GM18505 (cell line): ENCODE results near the gene NARF.

Experiments
- ATAC-seq: cut with Tn5 transposase; IDR thresholded peaks from one replicate; pipeline ENCODE4 v1.9.1; 2021; ENCODE audit not compliant: unreplicated experiment
- POLR2A ChIP-seq: IDR thresholded peaks from 4 replicates; pipeline ENCODE4 v1.6.1; 2011; ENCODE audit warnings: borderline replicate concordance; ENCODE audit not compliant: insufficient read depth, insufficient read length; ENCODE audit errors: extremely low read depth

The NARF gene

DNA sequence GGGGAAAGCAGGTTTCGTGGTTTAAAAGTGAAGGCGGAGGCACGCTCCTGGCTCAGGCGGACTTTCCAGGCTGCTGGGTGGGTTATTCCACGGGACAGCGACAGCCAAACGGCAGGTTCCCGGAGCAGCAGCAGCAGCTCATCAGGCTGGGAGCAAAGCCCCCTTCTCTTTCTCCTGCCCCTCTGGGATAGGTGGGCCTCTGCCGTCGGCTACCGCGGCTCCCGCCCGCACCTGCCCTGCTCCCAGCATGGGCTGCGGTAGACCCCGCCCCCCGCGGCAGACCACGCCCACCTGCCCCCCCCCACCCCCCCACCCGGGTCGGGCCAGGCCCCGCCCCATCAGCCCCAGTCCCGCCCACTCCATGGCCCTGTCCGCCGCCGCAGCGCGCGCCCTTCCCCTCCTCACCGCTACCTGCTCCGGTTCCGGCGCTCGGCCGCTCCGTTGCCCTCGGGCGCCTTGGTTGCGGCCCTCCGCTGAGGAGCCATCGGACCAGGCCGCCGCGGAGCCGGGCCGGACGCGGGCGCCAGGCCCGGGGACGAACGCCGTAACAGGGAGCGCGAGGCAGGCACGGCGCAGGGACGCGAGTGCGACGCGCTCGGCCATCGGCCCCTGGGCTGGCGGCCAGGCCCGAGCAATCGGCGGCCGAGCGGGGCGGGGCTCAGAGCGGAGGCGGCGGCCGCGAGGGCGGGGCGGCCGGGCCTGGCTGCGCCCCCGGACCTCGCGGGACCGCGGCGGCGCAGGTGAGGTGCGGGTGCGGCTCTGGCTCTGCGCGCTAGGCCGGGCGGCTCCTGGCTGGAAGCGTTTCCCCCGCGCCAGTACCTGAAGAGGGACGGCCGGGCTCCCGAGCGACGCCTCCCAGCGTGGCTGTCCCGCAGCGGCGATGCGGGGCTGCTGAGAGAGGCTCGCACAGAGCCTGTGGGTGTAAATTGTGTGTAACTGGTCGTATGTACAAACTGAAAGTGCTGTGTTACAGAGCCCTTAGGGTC, 40.2 kb upstream of the NARF start, which contains the start of the genes HEXD and OGFOD3:
TSS of gene HEXD (plus strand) at position 347 of the 986 bp plus-strand sequence. CDS start 1,453 bp downstream, outside the sequence.
TSS of gene OGFOD3 (minus strand) at position 586 of the 986 bp plus-strand sequence. CDS start at position 485, 101 bp downstream.
- peak; percentile 89 for ATAC-seq
- TF ChIP-seq POLR2A, result peak; percentile 85

DNA sequence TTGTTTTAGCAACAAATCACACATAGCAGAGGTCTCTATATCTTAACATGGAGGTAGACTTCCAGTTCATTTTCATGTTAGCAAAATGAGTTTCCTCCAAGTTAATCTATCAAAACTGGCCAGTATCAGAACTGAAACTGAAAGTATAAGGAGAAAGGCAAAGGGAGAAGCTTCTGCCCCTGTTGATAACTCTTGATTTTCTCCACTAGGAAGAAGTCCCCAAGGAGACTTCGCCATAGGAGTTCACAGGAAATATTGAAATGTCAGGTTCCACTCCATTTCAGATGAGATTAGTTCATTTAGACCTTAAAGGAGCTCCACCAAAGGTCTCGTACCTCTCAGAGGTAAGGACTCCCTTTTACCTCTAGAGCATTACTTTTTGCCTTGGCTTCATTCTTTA, 39.0 kb upstream of the NARF start:
- no peak for TF ChIP-seq POLR2A
- no peak for ATAC-seq

DNA sequence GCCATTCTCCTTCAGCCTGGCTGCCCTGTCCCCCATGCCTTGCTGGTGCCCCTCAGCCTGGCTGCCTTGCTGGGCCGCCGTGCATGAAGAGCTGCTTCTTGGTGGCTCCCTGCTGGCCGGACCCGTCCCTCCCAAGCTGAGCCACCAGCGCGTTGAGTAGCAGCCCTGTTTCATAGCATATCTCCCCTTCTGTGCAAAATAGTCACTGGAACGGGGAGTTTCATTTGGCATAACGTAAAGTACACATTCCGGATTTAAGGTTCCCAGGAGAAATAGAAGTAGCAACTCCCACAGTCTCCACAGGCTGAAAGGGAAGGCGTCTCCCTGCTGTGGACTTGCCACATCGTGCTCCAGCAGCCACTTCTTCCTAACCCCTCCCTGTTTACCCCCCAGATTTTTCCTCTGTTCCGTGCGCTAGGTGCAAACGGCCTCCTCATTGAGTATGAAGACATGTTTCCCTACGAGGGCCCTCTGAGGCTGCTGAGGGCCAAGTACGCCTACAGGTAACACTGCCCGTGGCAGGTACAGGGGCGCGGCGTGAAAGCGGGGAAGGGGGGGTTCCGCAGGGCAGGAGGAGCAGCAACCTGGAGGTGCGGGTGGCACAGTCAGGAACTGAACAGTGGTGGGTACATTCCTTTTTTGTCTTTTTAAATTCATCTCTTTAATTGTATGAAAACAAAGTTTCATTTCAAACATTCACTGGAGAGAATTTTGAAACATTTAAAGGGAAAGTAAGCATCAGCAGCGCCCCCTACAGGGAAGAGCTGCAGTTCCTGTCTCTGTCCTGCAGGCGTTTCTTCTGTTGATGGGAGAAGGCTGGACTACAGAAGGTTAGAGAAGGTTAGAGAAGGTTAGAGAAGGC, 34.3 kb upstream of the NARF start:
- no peak for ATAC-seq
- TF ChIP-seq POLR2A, result no peak

DNA sequence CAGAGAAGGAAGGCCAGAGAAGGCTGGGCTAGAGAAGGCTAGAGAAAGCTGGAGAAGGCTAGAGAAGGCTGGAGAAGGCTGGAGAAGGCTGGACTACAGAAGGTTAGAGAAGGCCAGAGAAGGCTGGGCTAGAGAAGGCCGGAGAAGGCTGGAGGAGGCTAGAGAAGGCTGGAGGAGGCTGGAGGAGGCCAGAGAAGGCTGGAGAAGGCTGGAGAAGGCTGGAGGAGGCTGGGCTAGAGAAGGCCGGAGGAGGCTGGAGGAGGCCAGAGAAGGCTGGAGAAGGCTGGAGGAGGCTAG, 33.7 kb upstream of the NARF start:
- ATAC-seq, result no peak
- TF ChIP-seq POLR2A, result no peak

DNA sequence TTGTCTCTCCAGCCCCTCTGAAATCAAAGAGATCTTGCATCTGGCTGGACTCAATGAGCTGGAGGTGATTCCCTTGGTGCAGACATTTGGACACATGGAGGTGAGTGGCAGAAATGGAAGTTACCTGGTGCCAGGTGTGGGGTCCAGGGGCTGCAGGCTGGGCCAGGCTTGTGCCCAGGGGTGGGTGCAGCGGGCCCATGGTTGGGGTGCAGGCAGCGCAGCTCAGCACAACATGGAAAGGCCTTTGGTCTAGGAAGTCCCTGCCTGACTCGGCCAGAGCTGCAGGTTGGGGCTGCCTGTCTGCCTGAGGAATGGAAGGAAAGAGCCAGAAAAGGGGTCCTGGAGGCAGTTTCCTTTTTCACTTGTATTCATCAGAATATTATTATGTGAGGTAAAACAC, 30.0 kb upstream of the NARF start:
- ATAC-seq, result no peak
- no peak for TF ChIP-seq POLR2A

DNA sequence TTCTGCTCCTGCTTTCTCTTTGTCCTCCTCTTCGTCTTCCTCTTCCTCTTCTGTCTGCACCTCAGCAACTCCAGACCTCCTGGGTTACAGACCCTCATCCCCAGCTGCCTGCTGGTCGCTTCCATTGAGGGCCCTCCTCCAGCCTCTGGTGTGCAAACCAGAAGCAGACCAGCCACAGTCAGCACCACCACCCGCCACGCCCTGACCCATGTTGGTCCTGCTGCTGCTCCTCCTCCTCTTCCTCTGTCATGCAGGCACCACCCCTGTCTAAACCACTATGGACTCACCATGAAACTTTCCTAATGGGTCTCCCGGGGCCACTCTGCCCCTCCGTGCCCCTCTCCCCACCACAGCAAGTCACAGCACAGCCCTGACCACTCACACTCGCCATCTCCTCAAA, 28.7 kb upstream of the NARF start:
- no peak for TF ChIP-seq POLR2A
- no peak for ATAC-seq

DNA sequence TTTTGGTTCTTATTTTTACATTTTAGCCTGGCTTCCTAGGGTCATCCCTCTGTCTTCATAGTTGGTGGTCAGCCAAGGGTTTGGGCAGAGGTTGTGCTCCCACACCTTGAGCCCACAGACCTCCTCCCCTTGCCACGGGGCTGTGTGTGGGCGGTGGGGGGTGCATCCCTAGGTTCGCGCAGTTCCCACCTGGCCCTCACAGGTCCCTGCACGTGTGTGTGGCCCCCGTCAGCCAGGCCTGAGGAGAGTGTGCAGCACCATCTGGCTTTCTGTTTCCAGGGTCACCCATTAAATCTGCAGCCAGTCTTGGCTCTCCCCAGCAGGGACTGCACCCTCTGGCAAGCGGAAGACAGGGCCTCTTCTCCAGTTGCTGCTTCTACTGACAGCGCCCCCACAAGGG, 26.5 kb upstream of the NARF start:
- no peak for TF ChIP-seq POLR2A
- no peak for ATAC-seq

DNA sequence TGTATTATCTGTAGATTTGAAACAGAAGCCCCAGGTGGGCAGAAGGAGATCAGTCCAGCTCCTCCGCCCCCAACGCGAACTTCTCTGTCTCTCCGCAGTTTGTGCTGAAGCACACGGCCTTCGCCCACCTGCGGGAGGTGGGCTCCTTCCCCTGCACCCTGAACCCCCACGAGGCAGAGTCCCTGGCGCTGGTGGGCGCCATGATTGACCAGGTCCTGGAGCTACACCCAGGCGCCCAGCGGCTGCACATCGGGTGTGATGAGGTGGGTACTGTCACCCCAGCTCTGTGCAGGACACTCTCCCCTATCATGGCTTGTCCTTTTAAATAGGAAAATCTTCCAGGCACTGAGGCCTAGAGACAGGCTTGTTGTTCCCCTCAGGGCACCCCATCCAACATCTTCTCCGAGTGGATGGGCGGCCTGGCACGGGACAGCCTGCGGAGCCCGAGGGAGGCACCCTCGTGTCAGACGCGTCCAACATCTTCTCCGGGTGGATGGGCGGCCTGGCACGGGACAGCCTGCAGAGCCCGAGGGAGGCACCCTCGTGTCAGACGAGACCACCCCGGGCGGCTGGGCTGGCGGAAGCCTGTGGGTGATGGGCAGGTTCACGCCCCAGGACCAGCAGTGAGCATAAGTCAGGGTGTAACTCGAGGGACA, 24.9 kb upstream of the NARF start:
- no peak for ATAC-seq
- no peak for TF ChIP-seq POLR2A

DNA sequence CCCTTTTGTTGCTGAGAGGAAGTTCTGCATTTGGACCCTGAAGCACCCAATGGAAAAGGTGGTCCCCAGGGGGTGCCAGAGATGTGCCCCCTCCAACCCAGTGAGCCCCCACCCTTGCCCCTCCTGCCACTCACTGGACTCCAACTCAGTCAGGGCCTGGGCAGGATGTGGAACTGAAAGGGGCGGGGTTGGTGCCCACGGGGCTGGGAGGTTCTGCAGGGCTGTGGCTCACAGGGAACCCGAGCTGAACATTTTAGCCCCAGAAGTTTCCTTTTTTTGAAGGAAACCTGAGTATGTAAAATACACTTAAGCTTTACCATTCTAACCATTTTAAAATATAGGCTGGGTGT, 24.4 kb upstream of the NARF start:
- TF ChIP-seq POLR2A, result no peak
- no peak for ATAC-seq

DNA sequence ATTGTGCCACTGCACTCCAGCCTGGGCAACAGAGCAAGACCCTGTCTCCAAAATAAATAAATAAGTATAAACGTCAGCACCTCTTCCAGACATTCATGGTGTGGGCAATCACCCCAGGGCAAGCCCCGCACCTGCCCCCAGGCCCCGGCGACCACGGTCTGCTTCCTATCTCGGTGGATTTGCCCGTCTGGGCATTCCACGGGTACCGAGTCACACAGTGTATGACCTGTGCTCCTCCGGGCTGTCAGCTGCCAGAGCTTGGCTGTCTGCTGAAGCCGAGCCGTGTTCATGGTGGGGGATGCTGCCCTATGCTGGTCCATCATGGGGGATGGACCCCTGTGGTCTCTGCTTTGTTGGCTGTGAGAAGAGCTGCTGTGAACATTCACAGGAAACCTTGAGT, 23.4 kb upstream of the NARF start:
- no peak for ATAC-seq
- no peak for TF ChIP-seq POLR2A

DNA sequence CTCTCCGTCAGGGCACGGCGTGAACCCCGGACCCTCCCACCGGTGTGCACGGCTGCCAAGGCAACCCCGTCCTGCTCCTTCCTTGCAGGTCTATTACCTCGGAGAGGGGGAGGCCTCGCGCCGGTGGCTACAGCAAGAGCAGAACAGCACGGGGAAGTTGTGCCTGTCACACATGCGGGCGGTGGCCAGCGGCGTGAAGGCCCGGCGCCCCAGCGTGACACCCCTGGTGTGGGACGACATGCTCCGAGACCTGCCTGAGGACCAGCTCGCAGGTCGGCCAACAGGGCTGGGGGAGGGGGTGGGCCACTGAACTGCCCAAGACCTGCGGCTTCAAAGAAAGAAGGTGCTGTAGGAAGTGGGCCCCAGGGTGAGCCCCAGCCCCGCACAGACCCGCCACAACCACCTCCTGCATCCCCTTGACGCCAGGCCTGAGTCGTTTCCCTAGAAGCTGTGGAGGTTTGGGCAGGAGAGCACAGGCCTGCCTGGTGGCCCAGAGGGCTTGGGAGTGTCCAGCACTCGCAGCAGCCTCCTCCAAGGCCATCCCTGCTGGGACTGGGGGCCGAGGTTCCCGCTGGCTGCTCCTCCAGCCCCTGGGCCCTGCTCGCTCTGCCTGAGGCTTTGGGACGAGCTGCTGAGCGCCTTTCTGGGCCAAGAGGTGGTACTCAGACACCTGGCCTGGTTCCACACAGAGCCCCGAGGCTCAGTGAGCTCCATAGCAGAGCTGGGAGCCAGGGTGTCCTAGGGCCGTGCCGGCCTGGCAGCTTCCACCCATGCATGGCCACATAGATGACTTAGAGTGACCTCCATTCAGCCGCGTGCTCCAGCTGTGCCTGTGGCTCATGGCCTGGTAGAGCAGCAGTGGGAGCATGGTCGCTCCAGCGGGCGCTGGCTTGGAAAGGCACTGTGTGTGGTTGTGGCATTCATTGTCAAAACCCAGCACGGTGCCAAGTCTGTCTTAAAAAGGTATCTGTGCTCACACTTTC, 22.6 kb upstream of the NARF start:
- ATAC-seq, result no peak

DNA sequence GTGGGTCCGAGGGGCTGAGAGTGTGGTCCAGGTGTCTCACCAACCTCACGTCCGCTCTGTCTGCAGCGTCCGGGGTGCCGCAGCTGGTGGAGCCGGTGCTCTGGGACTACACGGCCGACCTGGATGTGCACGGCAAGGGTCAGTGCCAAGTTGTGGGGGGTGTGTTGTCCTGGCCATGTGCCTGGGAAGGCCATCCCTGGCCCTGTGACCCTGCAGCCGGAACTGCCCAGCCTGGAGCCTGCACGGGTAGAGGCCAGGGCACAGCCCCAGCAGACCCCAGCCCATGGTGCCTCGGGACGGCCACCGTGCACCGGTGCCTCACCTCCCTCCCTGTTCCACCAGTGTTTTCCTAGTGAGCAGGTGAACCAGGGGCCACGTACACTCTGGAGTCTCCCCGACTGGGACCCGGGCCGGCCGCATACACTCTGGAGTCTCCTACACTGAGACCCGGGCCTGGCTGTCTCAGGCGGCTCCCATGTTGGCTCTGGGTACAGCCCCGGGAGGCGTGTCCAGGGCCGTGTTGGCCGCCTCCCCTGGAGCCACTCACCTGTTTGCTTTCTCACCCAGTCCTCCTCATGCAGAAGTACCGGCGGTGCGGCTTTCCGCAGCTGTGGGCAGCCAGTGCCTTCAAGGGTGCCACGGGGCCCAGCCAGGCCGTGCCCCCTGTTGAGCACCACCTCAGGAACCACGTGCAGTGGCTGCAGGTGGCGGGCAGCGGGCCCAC, 21.8 kb upstream of the NARF start:
- ATAC-seq, result no peak
- TF ChIP-seq POLR2A, result no peak

More for the DNA sequence above, 22.6 kb upstream of the NARF start:
- no peak for TF ChIP-seq POLR2A

DNA sequence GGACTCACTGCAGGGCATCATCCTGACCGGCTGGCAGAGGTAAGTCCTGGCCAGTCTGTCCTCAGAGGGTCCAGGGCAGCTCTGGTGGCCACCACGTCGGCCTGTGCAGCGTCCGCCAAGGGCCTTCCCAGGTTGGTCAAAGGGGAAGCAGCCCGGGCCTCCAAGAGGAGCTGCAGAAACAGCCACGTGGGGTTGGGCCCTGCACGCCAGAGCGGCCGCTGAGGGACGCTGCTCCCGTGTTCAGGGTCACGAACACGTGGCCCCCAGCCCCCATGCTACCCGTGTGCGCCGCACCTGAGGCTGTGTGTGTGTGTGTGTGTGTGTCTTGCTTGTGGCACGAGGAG, 21.2 kb upstream of the NARF start:
- no peak for TF ChIP-seq POLR2A
- no peak for ATAC-seq
